GM12865 (cell line): Measurements from ENCODE around the gene SZT2.
A peak's percentile ranks its signal among the peaks of the same experiment; 100 is the strongest.

Experiments used
- DNase-seq: peaks from one replicate; pipeline ENCODE4 v3.0.0; 2010; ENCODE audit warnings: low read depth
- H3K4me3 ChIP-seq: 2 replicates; pipeline ENCODE4 v1.5.1; 2011; ENCODE audit warnings: mild to moderate bottlenecking, low read depth, low read length, control low read depth
- CTCF ChIP-seq: IDR thresholded peaks from 2 replicates; pipeline ENCODE4 v1.5.1; 2011; ENCODE audit warnings: low read length, control low read depth, low read depth, inconsistent platforms; ENCODE audit not compliant: insufficient read depth; ENCODE audit errors: missing control alignments

SZT2 gene

GRCh38 chr1:43414634-43415223, 25.0 kb downstream of the SZT2 start:
- peak; percentile 58 for TF ChIP-seq CTCF
- DNase-seq: peak; percentile 62
- no peak overlapping the region for H3K4me3 ChIP-seq

- no peak for TF ChIP-seq CTCF
- H3K4me3 ChIP-seq: no peak overlapping the region
- DNase-seq: no peak
These were observed 26.2 kb downstream of the SZT2 start for GRCh38 chr1:43415901-43416300.

- DNase-seq: peak; percentile 57
- no peak overlapping the region for H3K4me3 ChIP-seq
- TF ChIP-seq CTCF: no peak
These were observed 29.2 kb downstream of the SZT2 start for GRCh38 chr1:43418858-43419257.

GRCh38 chr1:43419627-43420425, 30.1 kb downstream of the SZT2 start:
- TF ChIP-seq CTCF: no peak
- DNase-seq: no peak
- no peak overlapping the region for H3K4me3 ChIP-seq

- no peak for DNase-seq
- no peak overlapping the region for H3K4me3 ChIP-seq
- TF ChIP-seq CTCF: no peak
These were observed 31.2 kb downstream of the SZT2 start for GRCh38 chr1:43420874-43421273.

GRCh38 chr1:43421396-43421795, 31.7 kb downstream of the SZT2 start:
- no peak overlapping the region for H3K4me3 ChIP-seq
- DNase-seq: no peak
- TF ChIP-seq CTCF: no peak
